ENCODE measurements around the gene HLA-DPB1. TPM values are rescaled to one million over a fixed set of nuclear protein-coding genes. Genes with fewer than 3 reads are reported as not detected.

The HLA-DPB1 gene
- total RNA-seq, 1 experiment from 2014 or later, result not detected

DNA sequence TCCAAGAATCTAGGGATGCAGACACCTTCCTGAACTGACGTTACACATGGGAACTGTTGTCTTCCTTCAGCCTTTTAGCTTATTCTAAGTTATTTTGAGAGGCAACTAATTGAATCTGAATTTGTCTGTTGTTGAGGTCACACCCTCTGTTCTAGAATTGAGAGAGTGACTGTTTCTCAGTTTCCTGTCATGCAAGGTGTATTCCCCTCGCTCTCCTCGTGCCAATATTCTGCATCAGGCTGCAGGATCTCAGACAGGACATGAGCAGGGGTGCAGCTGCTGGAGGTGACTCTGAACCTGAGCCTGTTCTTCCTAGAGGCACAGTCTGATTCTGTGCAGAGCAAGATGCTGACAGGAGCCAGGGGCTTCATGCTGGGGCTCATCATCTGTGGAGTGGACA lies 52.5 kb downstream of the HLA-DPB1 start:
- DNase-seq (ENCODE audit: low read depth), result no peak

- no peak for DNase-seq (ENCODE audit: low read depth)
These were observed 56.3 kb downstream of the HLA-DPB1 start for GRCh38 chr6:33132081-33132524.

DNA sequence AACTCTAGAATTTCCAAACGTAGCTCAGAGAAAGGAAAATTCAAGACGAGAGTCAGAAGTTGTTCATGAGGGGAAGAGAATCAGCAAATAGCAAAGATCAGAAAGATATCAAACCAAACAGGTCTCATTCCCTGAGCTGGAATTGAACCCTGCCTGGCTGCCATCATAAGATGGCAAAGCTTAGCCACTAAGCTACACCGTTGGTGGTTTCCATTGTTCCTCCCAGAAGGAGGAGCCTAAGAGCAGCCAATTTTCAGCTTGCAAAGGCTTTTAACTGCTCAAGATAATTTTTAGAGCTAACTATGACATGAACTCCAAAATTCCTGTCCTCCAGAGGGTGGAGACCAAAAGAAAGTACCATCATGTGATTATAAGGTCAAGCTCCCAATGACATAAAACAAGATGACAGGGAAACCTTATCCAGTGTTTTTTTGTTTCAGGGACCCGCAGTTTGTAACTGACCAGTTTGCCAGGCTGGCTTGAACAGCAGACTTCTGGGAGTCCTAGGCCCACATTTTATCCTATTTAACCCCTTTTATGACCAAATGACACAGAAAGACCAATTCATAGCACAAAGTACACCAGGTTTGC lies 60.6 kb downstream of the HLA-DPB1 start:
- DNase-seq (ENCODE audit: low read depth), result peak; percentile 17

Other genes with a start within 250 kb of the HLA-DPB1 start
- 45.6 and 67.8 TPM in 2 replicates for gene TAP2, start 237.3 kb upstream of the HLA-DPB1 start, total RNA-seq (2014; rRNA removed; shearing (Covaris generic))
- gene PSMB8, start 231.9 kb upstream of the HLA-DPB1 start, total RNA-seq (2014; rRNA removed; shearing (Covaris generic)), result 350 and 427 TPM in 2 replicates
- gene TAP1, start 222.3 kb upstream of the HLA-DPB1 start, total RNA-seq (2014; rRNA removed; shearing (Covaris generic)), result 356 and 472 TPM in 2 replicates
- 339 and 412 TPM in 2 replicates for gene PSMB9, start 221.8 kb upstream of the HLA-DPB1 start, total RNA-seq (2014; rRNA removed; shearing (Covaris generic))
- 5.1 and 8.3 TPM in 2 replicates for gene HLA-DMB, start 135.0 kb upstream of the HLA-DPB1 start, total RNA-seq (2014; rRNA removed; shearing (Covaris generic))
- 11.4 and 12.3 TPM in 2 replicates for gene HLA-DMA, start 122.9 kb upstream of the HLA-DPB1 start, total RNA-seq (2014; rRNA removed; shearing (Covaris generic))
- 148 and 223 TPM in 2 replicates for gene BRD2, start 107.4 kb upstream of the HLA-DPB1 start, total RNA-seq (2014; rRNA removed; shearing (Covaris generic))
- not detected in 2 replicates for gene HLA-DOA, start 66.4 kb upstream of the HLA-DPB1 start, total RNA-seq (2014; rRNA removed; shearing (Covaris generic))
- gene HLA-DPA1, start 2.3 kb upstream of the HLA-DPB1 start, total RNA-seq (2014; rRNA removed; shearing (Covaris generic)), result 1.3 and 2.0 TPM in 2 replicates
- gene COL11A2, start 116.5 kb downstream of the HLA-DPB1 start, total RNA-seq (2014; rRNA removed; shearing (Covaris generic)), result 0.02 TPM in 1 of 2 replicates, not detected in the other
- gene RXRB, start 124.7 kb downstream of the HLA-DPB1 start, total RNA-seq (2014; rRNA removed; shearing (Covaris generic)), result 18.4 and 28.7 TPM in 2 replicates
- 140 and 234 TPM in 2 replicates for gene SLC39A7, start 124.9 kb downstream of the HLA-DPB1 start, total RNA-seq (2014; rRNA removed; shearing (Covaris generic))
- 0.32 TPM in 1 of 2 replicates, not detected in the other for gene HSD17B8, start 128.7 kb downstream of the HLA-DPB1 start, total RNA-seq (2014; rRNA removed; shearing (Covaris generic))
- gene RING1, start 132.5 kb downstream of the HLA-DPB1 start, total RNA-seq (2014; rRNA removed; shearing (Covaris generic)), result 44.2 and 48.5 TPM in 2 replicates
- gene VPS52, start 195.9 kb downstream of the HLA-DPB1 start, total RNA-seq (2014; rRNA removed; shearing (Covaris generic)), result 37.5 and 45.3 TPM in 2 replicates
- gene RPS18, start 196.1 kb downstream of the HLA-DPB1 start, total RNA-seq (2014; rRNA removed; shearing (Covaris generic)), result 2,277 and 2,867 TPM in 2 replicates
- not detected in 2 replicates for gene B3GALT4, start 201.1 kb downstream of the HLA-DPB1 start, total RNA-seq (2014; rRNA removed; shearing (Covaris generic))
- gene WDR46, start 213.2 kb downstream of the HLA-DPB1 start, total RNA-seq (2014; rRNA removed; shearing (Covaris generic)), result 151 and 184 TPM in 2 replicates
- gene PFDN6, start 213.6 kb downstream of the HLA-DPB1 start, total RNA-seq (2014; rRNA removed; shearing (Covaris generic)), result 123 and 136 TPM in 2 replicates
- 29.9 and 54.6 TPM in 2 replicates for gene RGL2, start 223.0 kb downstream of the HLA-DPB1 start, total RNA-seq (2014; rRNA removed; shearing (Covaris generic))
- gene TAPBP, start 238.1 kb downstream of the HLA-DPB1 start, total RNA-seq (2014; rRNA removed; shearing (Covaris generic)), result 162 and 258 TPM in 2 replicates
- gene ZBTB22, start 241.8 kb downstream of the HLA-DPB1 start, total RNA-seq (2014; rRNA removed; shearing (Covaris generic)), result 13.8 and 18.0 TPM in 2 replicates
- gene DAXX, start 247.0 kb downstream of the HLA-DPB1 start, total RNA-seq (2014; rRNA removed; shearing (Covaris generic)), result 95.5 and 107 TPM in 2 replicates